Neural progenitor cell (in vitro differentiated cells): ENCODE data around the gene METTL1. TPM values are rescaled to one million over a fixed set of nuclear protein-coding genes. Genes with fewer than 3 reads are reported as not detected.
"Not testable (repeated sequence)": the region's sequence is repeated elsewhere in the genome, so short reads cannot be mapped to it uniquely, and the experiment has no call there.

Source experiments
- DNase-seq: peaks from one replicate; pipeline ENCODE4 v3.0.0-alpha.2; 2016; ENCODE audit warnings: low spot score
- H2AFZ ChIP-seq: fragments of 200-600 bp; sonication (generic); replicated peaks from 2 replicates; pipeline ENCODE4 v1.6.1; 2016; ENCODE audit warnings: antibody characterized with exemption
- H3F3A ChIP-seq: fragments of 200-600 bp; sonication (generic); 2 replicates; pipeline ENCODE4 v1.6.1; 2016; ENCODE audit warnings: antibody characterized with exemption, low read depth
- H3K27ac ChIP-seq: fragments of 200-600 bp; sonication (generic); 2 replicates; pipeline ENCODE4 v1.5.1; 2016; ENCODE audit warnings: mild to moderate bottlenecking
- H3K27me3 ChIP-seq: fragments of 200-600 bp; sonication (generic); 2 replicates; pipeline ENCODE4 v1.6.1; 2016; ENCODE audit warnings: mild to moderate bottlenecking, moderate library complexity
- H3K36me3 ChIP-seq: fragments of 200-600 bp; sonication (generic); 2 replicates; pipeline ENCODE4 v1.5.1; 2016
- H3K4me1 ChIP-seq: fragments of 200-600 bp; sonication (generic); 2 replicates; pipeline ENCODE4 v1.6.1; 2016; ENCODE audit warnings: mixed run types
- H3K4me2 ChIP-seq: fragments of 200-600 bp; sonication (generic); 2 replicates; pipeline ENCODE4 v1.6.1; 2016
- H3K4me3 ChIP-seq: fragments of 200-600 bp; sonication (generic); 2 replicates; pipeline ENCODE4 v1.5.1; 2016
- H3K79me2 ChIP-seq: fragments of 200-600 bp; sonication (generic); 2 replicates; pipeline ENCODE4 v1.6.1; 2016; ENCODE audit warnings: low read depth
- H3K9ac ChIP-seq: fragments of 200-600 bp; sonication (generic); 2 replicates; pipeline ENCODE4 v1.6.1; 2016
- H3K9me3 ChIP-seq: fragments of 200-600 bp; sonication (generic); 2 replicates; pipeline ENCODE4 v1.5.1; 2016; ENCODE audit warnings: low read depth
- H4K20me1 ChIP-seq: fragments of 200-600 bp; sonication (generic); 2 replicates; pipeline ENCODE4 v1.6.1; 2016; ENCODE audit warnings: low read depth
- H3K27ac Mint-ChIP-seq: 3 replicates; pipeline ENCODE4 v1.8.0; 2021; ENCODE audit warnings: mixed read lengths
- H3K27me3 Mint-ChIP-seq: 2 replicates; pipeline ENCODE4 v1.8.0; 2022; ENCODE audit warnings: low read depth, mild to moderate bottlenecking, inconsistent platforms, moderate library complexity, mixed read lengths; ENCODE audit not compliant: insufficient read depth
- H3K36me3 Mint-ChIP-seq: 3 replicates; pipeline ENCODE4 v1.8.0; 2021; ENCODE audit warnings: mixed read lengths
- H3K4me1 Mint-ChIP-seq: 3 replicates; pipeline ENCODE4 v1.8.0; 2021; ENCODE audit warnings: mixed read lengths
- H3K4me3 Mint-ChIP-seq: 3 replicates; pipeline ENCODE4 v1.8.0; 2021; ENCODE audit warnings: mild to moderate bottlenecking, moderate library complexity, mixed read lengths
- H3K9me3 Mint-ChIP-seq: 3 replicates; pipeline ENCODE4 v1.8.0; 2020; ENCODE audit warnings: mixed read lengths
- EZH2 ChIP-seq: fragments of 200-600 bp; sonication (generic); IDR thresholded peaks from 2 replicates; pipeline ENCODE4 v1.6.1; 2017; ENCODE audit warnings: antibody characterized with exemption, mild to moderate bottlenecking, moderate library complexity
- EZH2phosphoT487 ChIP-seq: fragments of 200-600 bp; sonication (generic); IDR thresholded peaks from 2 replicates; pipeline ENCODE4 v1.6.1; 2017; ENCODE audit warnings: antibody characterized with exemption
- total RNA-seq: library from RNA; depleted of rRNA; stranded (reverse); fragments of >200 nt; gene quantifications from 2 replicates; pipeline ENCODE4 v1.2.3, GENCODE V29; 2015; ENCODE audit warnings: low replicate concordance
- TF ChIP-seq, protein P1 (sequence below): fragments of 200-600 bp; sonication (generic); IDR thresholded peaks from 2 replicates; pipeline ENCODE4 v1.5.1; 2017; ENCODE audit warnings: antibody characterized with exemption, mild to moderate bottlenecking

Gene METTL1
- total RNA-seq, 1 donor from 2014 or later: 5.6 TPM

DNA sequence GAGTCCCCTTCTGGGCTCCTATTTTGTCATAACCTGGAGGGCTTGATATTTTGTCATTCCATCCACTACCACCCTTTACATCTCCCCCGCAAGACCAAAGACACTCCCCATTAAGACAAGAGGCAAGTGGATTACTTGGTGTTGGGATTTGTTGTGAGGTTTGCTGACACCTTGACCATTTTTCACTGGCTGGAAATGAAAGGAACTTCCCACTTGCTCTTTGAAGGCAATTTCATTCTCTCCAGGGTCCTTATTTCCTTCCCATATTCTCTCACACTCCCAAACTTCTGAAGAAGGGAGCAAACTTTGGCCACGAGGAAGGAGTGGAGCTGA lies 48.3 kb downstream of the METTL1 start:
- H3K9ac ChIP-seq: no peak overlapping the region
- Mint-ChIP-seq H3K4me1 (peaks cover 12% of the 10 kb centered on the region), H3K36me3 (peaks cover 8% of the 10 kb centered on the region), H3K27me3 (peaks cover 30% of the 10 kb centered on the region), H3K9me3 (peaks cover 5% of the 10 kb centered on the region), H3K4me3 (peak overlapping the region; percentile 24), H3K27ac (no peak overlapping the region)
- DNase-seq: no peak
- H3F3A ChIP-seq: no peaks in the 10 kb centered on the region
- H2AFZ ChIP-seq: no peak overlapping the region
- H3K4me2 ChIP-seq: no peak overlapping the region
- no peaks in the 10 kb centered on the region for H3K79me2 ChIP-seq
- no peak overlapping the region for H3K27ac ChIP-seq
- no peaks in the 10 kb centered on the region for H3K36me3 ChIP-seq
- H3K27me3 ChIP-seq: peaks cover 60% of the 10 kb centered on the region
- peaks cover 3% of the 10 kb centered on the region for H3K4me1 ChIP-seq
- H4K20me1 ChIP-seq: peaks cover 20% of the 10 kb centered on the region
- TF ChIP-seq EZH2phosphoT487: no peak
- no peak for TF ChIP-seq EZH2
- TF ChIP-seq, protein P1, sequence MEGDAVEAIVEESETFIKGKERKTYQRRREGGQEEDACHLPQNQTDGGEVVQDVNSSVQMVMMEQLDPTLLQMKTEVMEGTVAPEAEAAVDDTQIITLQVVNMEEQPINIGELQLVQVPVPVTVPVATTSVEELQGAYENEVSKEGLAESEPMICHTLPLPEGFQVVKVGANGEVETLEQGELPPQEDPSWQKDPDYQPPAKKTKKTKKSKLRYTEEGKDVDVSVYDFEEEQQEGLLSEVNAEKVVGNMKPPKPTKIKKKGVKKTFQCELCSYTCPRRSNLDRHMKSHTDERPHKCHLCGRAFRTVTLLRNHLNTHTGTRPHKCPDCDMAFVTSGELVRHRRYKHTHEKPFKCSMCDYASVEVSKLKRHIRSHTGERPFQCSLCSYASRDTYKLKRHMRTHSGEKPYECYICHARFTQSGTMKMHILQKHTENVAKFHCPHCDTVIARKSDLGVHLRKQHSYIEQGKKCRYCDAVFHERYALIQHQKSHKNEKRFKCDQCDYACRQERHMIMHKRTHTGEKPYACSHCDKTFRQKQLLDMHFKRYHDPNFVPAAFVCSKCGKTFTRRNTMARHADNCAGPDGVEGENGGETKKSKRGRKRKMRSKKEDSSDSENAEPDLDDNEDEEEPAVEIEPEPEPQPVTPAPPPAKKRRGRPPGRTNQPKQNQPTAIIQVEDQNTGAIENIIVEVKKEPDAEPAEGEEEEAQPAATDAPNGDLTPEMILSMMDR: no peak
- H3K9me3 ChIP-seq: no peaks in the 10 kb centered on the region
- H3K4me3 ChIP-seq: no peak overlapping the region

DNA sequence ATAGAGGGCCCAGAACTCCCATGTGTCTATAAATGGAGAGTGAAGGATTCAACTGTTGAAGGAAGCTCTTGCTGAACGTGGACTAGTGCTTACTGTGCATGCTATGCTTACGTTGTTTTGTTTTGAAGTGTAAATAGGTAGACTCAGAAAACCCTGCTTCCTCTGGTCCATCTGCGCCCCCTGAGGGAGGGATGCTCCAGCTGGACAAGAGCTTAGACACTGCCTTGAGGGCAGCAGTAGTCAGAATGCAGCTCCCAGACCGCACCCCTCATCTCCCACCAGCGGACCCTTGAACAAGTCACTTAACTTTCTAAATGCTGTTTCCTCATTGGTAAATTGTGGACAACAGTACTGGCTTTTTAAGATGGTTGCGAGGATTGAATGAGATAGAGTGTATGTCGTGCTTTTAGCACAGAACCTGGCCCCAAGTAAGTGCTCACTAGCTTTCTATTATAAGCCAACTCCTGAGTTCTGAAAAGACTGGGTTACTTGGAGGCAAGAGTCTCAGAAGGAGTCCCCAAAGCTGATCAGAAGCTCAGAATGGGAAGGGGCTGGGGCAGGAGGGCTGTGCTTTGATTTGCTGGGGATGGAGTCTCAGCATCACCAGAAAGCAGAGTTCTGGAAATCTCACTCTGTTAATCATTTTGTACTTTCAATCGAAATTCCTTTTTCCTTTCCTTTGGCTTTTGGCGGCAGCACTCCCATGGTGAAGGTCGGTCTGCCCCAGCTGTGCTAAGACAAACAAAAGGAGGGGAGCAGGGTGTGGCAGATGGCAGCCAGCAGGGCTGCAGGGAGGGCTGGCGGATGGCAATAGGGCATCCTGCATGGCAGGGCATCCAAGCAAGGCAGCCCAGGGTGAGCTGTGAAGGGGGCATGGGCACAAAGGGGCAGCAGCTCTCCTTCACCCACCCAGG lies 48.9 kb downstream of the METTL1 start:
- Histone ChIP-seq H3K4me2 (no peak overlapping the region), H3K4me1 (peaks cover 3% of the 10 kb centered on the region), H3K9ac (no peak overlapping the region), H3K4me3 (no peak overlapping the region), H3K9me3 (no peaks in the 10 kb centered on the region), H3K79me2 (no peaks in the 10 kb centered on the region), H3K36me3 (no peaks in the 10 kb centered on the region), H3F3A (no peaks in the 10 kb centered on the region), H3K27me3 (peaks cover 54% of the 10 kb centered on the region), H3K27ac (no peak overlapping the region), H2AFZ (no peak overlapping the region), H4K20me1 (peaks cover 14% of the 10 kb centered on the region)
- no peak for DNase-seq
- Mint-ChIP-seq H3K27ac (no peak overlapping the region), H3K27me3 (peaks cover 26% of the 10 kb centered on the region), H3K4me3 (no peak overlapping the region), H3K9me3 (peaks cover 5% of the 10 kb centered on the region), H3K4me1 (peaks cover 12% of the 10 kb centered on the region), H3K36me3 (peaks cover 8% of the 10 kb centered on the region)
- TF ChIP-seq, protein P1: no peak
- TF ChIP-seq EZH2phosphoT487: no peak
- TF ChIP-seq EZH2: no peak

DNA sequence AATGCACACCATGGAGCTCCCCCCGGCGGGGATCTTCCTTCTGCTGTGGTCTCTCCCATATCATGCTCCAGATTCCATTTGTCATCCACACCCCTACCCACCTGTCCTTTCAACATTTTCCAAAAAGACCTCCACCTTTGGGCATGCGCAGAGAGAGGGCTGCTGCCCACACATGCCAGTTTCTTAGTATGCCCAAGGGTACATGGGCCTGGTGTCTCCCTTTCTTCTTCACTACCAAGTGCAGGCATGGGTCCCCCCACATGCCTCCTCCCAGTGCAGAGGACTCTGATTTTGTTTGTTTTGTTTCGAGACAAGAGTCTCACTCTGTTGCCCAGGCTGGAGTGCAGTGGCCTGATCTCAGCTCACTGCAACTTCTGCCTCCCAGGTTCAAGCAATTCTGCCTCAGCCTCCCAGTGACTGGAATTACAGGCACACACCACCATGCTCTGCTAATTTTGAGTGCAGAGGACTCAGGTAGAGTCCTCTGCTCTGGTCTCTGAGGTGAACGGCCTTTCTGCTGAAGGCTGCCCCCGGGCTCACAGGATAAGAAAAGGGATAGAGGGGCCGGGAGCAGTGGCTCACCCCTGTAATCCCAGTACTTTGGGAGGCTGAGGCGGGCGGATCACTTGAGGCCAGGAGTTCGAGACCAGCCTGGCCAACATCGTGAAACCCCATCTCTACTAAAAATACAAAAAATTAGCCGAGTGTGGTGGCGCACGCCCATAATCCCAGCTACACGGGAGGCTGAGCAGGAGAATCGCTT lies 49.9 kb downstream of the METTL1 start:
- H3K79me2 ChIP-seq, H3K4me2 ChIP-seq, H3K27ac Mint-ChIP-seq, DNase-seq, H3K27ac ChIP-seq, H3K36me3 Mint-ChIP-seq, H3K4me3 ChIP-seq, H3K4me3 Mint-ChIP-seq, H2AFZ ChIP-seq, H3F3A ChIP-seq, H3K4me1 ChIP-seq, H3K9me3 Mint-ChIP-seq, H4K20me1 ChIP-seq, H3K4me1 Mint-ChIP-seq, H3K9ac ChIP-seq, H3K36me3 ChIP-seq, H3K9me3 ChIP-seq: not testable (repeated sequence)
- peaks cover 44% of the 10 kb centered on the region for H3K27me3 ChIP-seq
- H3K27me3 Mint-ChIP-seq: peaks cover 17% of the 10 kb centered on the region
